Measurements from ENCODE around the gene SLC7A8. TPM values are rescaled to one million over a fixed set of nuclear protein-coding genes. Genes with fewer than 3 reads are reported as not detected.

The SLC7A8 gene
- total RNA-seq, 4 donors from 2014 or later = 15.9 to 152 (median 49.3) TPM

DNA sequence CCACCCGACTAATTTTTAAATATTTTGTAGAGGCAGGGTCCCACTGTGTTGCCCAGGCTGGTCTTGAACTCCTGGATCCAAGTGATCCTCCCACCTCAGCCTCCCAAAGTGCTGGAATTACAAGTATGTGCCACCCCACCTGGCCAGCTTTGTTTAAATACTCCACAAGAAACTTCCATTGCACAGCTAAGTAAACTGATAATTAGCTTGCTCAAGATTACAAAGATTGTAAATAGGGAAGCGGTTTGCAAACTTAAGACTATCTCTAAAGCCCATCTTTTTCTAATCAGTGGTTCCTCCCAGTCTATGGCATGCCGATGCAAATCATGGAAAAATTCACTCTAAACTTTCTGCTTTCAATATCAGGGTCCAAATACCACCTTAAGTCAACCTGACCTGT is 9.7 kb downstream of the SLC7A8 start:
- intact Hi-C loops (cut with DNase I; ENCODE audit: low total_unique reads) = no loop called here
- no peaks in the 10 kb centered on the region for H3K27me3 ChIP-seq
- peaks cover 0 to 17% of the 10 kb centered on the region in 2 donors for H3K4me1 ChIP-seq
- no peak for TF ChIP-seq POLR2A (IDR thresholded peaks at IDR 0.05)
- H3K4me3 ChIP-seq = no peak overlapping the region
- no peaks in the 10 kb centered on the region for H3K9me3 ChIP-seq
- H3K36me3 ChIP-seq = no peaks in the 10 kb centered on the region
- peak in 1 of 2 donors; percentile 10 for DNase-seq
- H3K27ac ChIP-seq = peak overlapping the region; percentile 29 to 88

DNA sequence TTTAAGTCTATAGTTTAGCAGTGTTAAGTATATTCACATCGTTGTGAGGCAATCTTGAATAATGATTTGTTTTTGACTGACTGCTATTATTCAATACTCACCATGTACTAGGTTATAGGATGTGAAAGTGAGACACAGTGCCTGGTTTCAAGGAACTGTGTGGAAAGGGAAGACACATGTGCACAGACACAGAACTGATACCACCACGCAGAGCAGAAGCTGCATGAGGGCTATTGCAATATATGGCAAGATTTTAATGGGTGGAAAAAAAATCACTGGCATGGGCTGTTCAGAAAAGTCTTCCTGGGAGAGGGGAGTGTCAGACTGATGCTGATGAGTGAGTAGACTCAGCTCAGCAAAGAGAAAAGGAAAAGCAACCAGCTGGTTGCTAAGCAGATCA is 10.4 kb downstream of the SLC7A8 start:
- Histone ChIP-seq H3K36me3 (no peaks in the 10 kb centered on the region), H3K27me3 (no peaks in the 10 kb centered on the region), H3K9me3 (no peaks in the 10 kb centered on the region), H3K27ac (no peak overlapping the region), H3K4me1 (peaks cover 0 to 17% of the 10 kb centered on the region in 2 donors), H3K4me3 (no peak overlapping the region)
- intact Hi-C loops (cut with DNase I; ENCODE audit: low total_unique reads) = no loop called here
- TF ChIP-seq POLR2A (IDR thresholded peaks at IDR 0.05) = no peak
- TF ChIP-seq, protein P1, sequence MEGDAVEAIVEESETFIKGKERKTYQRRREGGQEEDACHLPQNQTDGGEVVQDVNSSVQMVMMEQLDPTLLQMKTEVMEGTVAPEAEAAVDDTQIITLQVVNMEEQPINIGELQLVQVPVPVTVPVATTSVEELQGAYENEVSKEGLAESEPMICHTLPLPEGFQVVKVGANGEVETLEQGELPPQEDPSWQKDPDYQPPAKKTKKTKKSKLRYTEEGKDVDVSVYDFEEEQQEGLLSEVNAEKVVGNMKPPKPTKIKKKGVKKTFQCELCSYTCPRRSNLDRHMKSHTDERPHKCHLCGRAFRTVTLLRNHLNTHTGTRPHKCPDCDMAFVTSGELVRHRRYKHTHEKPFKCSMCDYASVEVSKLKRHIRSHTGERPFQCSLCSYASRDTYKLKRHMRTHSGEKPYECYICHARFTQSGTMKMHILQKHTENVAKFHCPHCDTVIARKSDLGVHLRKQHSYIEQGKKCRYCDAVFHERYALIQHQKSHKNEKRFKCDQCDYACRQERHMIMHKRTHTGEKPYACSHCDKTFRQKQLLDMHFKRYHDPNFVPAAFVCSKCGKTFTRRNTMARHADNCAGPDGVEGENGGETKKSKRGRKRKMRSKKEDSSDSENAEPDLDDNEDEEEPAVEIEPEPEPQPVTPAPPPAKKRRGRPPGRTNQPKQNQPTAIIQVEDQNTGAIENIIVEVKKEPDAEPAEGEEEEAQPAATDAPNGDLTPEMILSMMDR (IDR thresholded peaks at IDR 0.05) = no peak
- peak in 1 of 2 donors; percentile 1 for DNase-seq

DNA sequence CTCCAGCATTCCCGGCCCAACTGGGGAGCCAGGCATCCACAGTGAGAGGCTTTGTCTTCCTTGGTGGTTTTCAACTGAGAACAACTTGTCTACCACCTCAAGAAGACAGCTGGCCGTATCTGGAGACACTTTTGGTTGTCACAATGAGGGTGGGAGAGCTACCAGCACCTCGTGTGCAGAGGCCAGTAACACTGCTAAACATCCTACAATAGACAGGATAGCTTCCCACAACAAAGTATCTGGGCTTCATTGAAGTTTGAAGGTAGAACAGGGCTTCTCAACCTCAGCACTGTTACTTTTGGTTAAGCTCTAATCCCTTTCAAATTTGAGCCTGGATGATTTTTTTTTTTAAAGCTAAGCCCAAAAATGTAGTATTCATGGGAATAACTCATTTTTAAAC is 10.9 kb downstream of the SLC7A8 start:
- H3K36me3 ChIP-seq = no peaks in the 10 kb centered on the region
- H3K9me3 ChIP-seq = no peaks in the 10 kb centered on the region
- H3K4me3 ChIP-seq = no peak overlapping the region
- H3K4me1 ChIP-seq = peaks cover 1 to 17% of the 10 kb centered on the region in 2 donors
- no peaks in the 10 kb centered on the region for H3K27me3 ChIP-seq
- intact Hi-C loops (cut with DNase I; ENCODE audit: low total_unique reads) = no loop called here
- DNase-seq = no peak
- H3K27ac ChIP-seq = no peak overlapping the region
- TF ChIP-seq POLR2A (IDR thresholded peaks at IDR 0.05) = no peak
- TF ChIP-seq, protein P1 (IDR thresholded peaks at IDR 0.05) = no peak

DNA sequence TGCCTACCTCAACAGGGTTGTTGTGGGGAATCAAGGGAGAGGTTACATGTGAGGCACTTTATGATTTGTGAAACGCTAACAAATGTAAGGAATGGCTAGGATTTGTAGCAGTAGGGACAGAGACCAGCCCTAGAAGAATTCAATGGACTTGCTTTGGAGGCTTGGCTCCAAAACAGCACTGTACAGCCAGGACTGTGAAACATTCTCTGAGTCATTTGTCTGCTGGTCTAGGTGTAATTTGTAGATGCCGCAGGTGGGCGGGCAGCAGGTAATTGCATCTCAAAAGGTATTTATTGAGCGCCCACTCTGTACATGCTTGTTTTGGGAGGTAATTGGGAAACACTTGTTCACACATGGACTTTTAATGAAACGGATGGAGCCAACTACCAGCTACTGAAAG is 11.4 kb downstream of the SLC7A8 start:
- Histone ChIP-seq H3K4me1 (peaks cover 6 to 17% of the 10 kb centered on the region in 2 donors), H3K4me3 (no peak overlapping the region), H3K36me3 (no peaks in the 10 kb centered on the region), H3K27me3 (no peaks in the 10 kb centered on the region), H3K27ac (peak overlapping the region; percentile 67 to 71), H3K9me3 (no peaks in the 10 kb centered on the region)
- intact Hi-C loops (cut with DNase I; ENCODE audit: low total_unique reads) = no loop called here
- TF ChIP-seq POLR2A (IDR thresholded peaks at IDR 0.05) = no peak
- TF ChIP-seq, protein P1 (IDR thresholded peaks at IDR 0.05) = no peak
- DNase-seq = peak in 1 of 2 donors; percentile 14

DNA sequence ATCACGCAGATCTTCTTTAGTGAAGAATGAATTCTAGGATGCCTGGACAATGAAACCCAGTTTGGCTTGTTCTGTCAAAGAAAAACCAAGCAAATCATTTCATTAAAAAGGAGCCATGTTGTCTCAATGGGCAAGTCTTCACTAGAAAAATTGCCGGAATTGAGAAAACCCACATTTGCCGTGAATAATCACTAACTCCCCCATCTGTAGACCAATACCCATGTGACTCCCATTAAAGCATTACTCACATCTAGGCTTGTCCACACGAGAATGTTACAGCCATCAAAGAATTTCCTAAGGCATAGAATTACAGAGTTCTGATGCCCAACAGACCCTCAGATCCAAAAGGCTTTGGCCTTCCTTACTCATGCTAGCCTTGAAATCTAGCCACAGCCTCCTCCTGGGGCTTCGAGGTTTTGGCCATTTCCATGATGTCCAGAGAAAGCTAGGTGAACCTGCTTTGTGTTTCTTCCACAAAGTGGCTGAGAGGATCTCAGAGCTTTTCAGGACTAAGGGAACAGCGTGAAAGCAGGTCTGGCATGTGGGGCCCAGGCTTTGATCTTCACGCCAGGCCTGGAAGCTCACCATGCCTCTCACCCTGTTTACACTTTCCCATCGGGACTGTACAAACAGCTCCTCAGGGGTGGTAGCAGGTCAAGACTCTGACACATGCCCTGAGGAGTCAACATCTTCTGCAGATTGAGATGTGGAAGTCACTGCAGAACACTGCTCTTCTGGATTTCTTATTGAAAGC is 12.1 kb downstream of the SLC7A8 start:
- no peaks in the 10 kb centered on the region for H3K9me3 ChIP-seq
- intact Hi-C loops (cut with DNase I; ENCODE audit: low total_unique reads) = no loop called here
- H3K4me1 ChIP-seq = peaks cover 6 to 16% of the 10 kb centered on the region in 2 donors
- H3K36me3 ChIP-seq = no peaks in the 10 kb centered on the region
- no peaks in the 10 kb centered on the region for H3K27me3 ChIP-seq
- peak overlapping the region; percentile 67 to 71 for H3K27ac ChIP-seq
- TF ChIP-seq, protein P1 (IDR thresholded peaks at IDR 0.05) = no peak
- TF ChIP-seq POLR2A (IDR thresholded peaks at IDR 0.05) = no peak
- DNase-seq = peak in 1 of 2 donors; percentile 11
- H3K4me3 ChIP-seq = no peak overlapping the region
